Left ventricle myocardium inferior (tissue), 1 donor: Measurements from ENCODE around the gene PRDM2. TPM values are rescaled to one million over a fixed set of nuclear protein-coding genes. Genes with fewer than 3 reads are reported as not detected.
A peak's percentile ranks its signal among the peaks of the same experiment; 100 is the strongest.

Experiments
- DNase-seq: peaks from one replicate; pipeline ENCODE4 v3.0.0-alpha.2; 2020
- H3K27ac ChIP-seq: fragments of 200-600 bp; replicated peaks from 2 replicates; pipeline ENCODE4 v1.8.0; 2021
- H3K27me3 ChIP-seq: fragments of 200-600 bp; 2 replicates; pipeline ENCODE4 v1.8.0; 2021; ENCODE audit warnings: low read depth
- H3K36me3 ChIP-seq: fragments of 200-600 bp; 2 replicates; pipeline ENCODE4 v1.8.0; 2021
- H3K4me1 ChIP-seq: fragments of 200-600 bp; 2 replicates; pipeline ENCODE4 v1.8.0; 2021
- H3K4me3 ChIP-seq: fragments of 200-600 bp; 2 replicates; pipeline ENCODE4 v1.8.0; 2021; ENCODE audit warnings: mild to moderate bottlenecking, moderate library complexity
- H3K9me3 ChIP-seq: fragments of 200-600 bp; replicated peaks from 2 replicates; pipeline ENCODE4 v1.8.0; 2021
- intact Hi-C: fragments of 100-400 bp; cut with micrococcal nuclease; formaldehyde crosslinking; loops from one replicate; pipeline ENCODE4 v1.11.0; 2022
- total RNA-seq: library from RNA; stranded (reverse); fragmentation: NEBNext Ultra II Directional; extraction: Animal tissue kit (Norgen Biotek cat#: 25700); gene quantifications from one replicate; pipeline ENCODE4 v1.2.1, GENCODE V29; 2021
- TF ChIP-seq, protein P1 (sequence below): fragments of 200-600 bp; IDR thresholded peaks from 2 replicates; pipeline ENCODE4 v1.8.0; 2021; ENCODE audit warnings: antibody characterized with exemption, mild to moderate bottlenecking, borderline replicate concordance
- donor health status: DM: no; HTN: yes; CAD: no; lungs with severe emphysema.

PRDM2 gene
- total RNA-seq, 1 donor from 2014 or later, result 36.1 TPM

- Histone ChIP-seq H3K27ac (no peak overlapping the region), H3K9me3 (no peaks in the 10 kb centered on the region), H3K36me3 (no peaks in the 10 kb centered on the region), H3K4me3 (no peak overlapping the region), H3K4me1 (peaks cover 86% of the 10 kb centered on the region), H3K27me3 (no peaks in the 10 kb centered on the region)
- intact Hi-C loops, result no loop called here
- DNase-seq, result no peak
- TF ChIP-seq, protein P1, sequence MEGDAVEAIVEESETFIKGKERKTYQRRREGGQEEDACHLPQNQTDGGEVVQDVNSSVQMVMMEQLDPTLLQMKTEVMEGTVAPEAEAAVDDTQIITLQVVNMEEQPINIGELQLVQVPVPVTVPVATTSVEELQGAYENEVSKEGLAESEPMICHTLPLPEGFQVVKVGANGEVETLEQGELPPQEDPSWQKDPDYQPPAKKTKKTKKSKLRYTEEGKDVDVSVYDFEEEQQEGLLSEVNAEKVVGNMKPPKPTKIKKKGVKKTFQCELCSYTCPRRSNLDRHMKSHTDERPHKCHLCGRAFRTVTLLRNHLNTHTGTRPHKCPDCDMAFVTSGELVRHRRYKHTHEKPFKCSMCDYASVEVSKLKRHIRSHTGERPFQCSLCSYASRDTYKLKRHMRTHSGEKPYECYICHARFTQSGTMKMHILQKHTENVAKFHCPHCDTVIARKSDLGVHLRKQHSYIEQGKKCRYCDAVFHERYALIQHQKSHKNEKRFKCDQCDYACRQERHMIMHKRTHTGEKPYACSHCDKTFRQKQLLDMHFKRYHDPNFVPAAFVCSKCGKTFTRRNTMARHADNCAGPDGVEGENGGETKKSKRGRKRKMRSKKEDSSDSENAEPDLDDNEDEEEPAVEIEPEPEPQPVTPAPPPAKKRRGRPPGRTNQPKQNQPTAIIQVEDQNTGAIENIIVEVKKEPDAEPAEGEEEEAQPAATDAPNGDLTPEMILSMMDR, result no peak
Observed at GRCh38 chr1:13751985-13752384, 52.0 kb downstream of the PRDM2 start.

DNA sequence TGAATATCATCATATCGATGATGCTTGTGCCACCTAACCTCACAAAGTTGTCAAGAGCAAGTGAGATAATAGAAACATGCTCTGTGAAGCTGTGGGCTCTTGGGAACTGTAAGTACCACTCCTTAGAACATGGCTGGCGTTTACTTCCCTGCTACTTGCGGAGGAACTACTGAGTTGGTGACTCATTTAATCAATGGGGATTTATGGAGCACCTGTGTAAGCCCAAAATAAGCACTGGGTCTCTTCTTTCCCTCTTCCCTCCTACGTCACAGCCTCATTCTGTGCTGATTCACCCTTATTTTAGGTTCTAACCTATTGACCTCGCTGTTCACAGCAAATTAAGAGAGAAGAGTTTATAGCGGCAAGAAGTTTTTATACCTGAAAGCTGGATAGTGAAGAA, 52.9 kb downstream of the PRDM2 start:
- intact Hi-C loops, result no loop called here
- Histone ChIP-seq H3K27ac (no peak overlapping the region), H3K27me3 (no peaks in the 10 kb centered on the region), H3K4me3 (no peak overlapping the region), H3K4me1 (peaks cover 94% of the 10 kb centered on the region), H3K9me3 (no peaks in the 10 kb centered on the region), H3K36me3 (no peaks in the 10 kb centered on the region)
- no peak for DNase-seq
- TF ChIP-seq, protein P1, result no peak

- Histone ChIP-seq H3K9me3 (no peaks in the 10 kb centered on the region), H3K36me3 (no peaks in the 10 kb centered on the region), H3K4me1 (peaks cover 94% of the 10 kb centered on the region), H3K4me3 (no peak overlapping the region), H3K27me3 (no peaks in the 10 kb centered on the region), H3K27ac (peak overlapping the region; percentile 51)
- TF ChIP-seq, protein P1, result no peak
- intact Hi-C loops, result no loop called here
- no peak for DNase-seq
Observed at GRCh38 chr1:13753636-13754402, 53.8 kb downstream of the PRDM2 start.

DNA sequence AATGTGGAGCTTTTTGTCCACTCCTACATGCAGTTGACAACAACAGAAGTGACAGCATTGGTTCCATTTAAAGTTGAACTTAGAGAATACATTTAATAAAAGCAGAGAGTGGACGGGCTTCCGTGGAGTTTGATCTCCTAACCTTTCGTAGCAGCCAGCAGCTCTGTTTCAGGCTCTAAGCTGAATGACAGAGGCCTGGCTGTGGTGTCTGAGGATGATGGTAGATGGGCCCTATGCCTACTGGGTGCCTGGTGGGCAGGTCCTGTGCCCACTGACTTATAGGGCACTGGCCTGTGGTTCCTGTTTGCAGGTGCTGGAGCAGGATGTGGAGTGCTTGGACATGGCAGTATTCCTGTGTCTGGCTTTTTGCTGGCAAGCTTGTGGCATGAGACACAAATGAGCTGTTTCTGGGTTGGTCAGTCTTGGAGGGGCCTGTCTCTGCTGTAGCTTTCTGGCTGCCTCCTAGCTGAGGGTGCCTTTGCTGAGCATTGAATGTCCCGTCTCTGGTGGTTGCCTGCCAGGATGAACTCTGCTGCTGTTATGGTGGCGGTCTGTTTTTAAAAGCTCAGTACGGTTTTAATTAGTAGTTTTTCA, 54.6 kb downstream of the PRDM2 start:
- no peaks in the 10 kb centered on the region for H3K27me3 ChIP-seq
- H3K4me1 ChIP-seq, result peaks cover 99% of the 10 kb centered on the region
- H3K4me3 ChIP-seq, result peak overlapping the region; percentile 4
- TF ChIP-seq, protein P1, result no peak
- peak overlapping the region; percentile 51 for H3K27ac ChIP-seq
- DNase-seq, result no peak
- intact Hi-C loops, result no loop called here
- H3K9me3 ChIP-seq, result no peaks in the 10 kb centered on the region
- H3K36me3 ChIP-seq, result no peaks in the 10 kb centered on the region

- peaks cover 99% of the 10 kb centered on the region for H3K4me1 ChIP-seq
- H3K9me3 ChIP-seq, result no peaks in the 10 kb centered on the region
- no peaks in the 10 kb centered on the region for H3K27me3 ChIP-seq
- no peak for DNase-seq
- intact Hi-C loops, result no loop called here
- no peak overlapping the region for H3K4me3 ChIP-seq
- peak overlapping the region; percentile 76 for H3K27ac ChIP-seq
- TF ChIP-seq, protein P1, result no peak
- no peaks in the 10 kb centered on the region for H3K36me3 ChIP-seq
Observed at GRCh38 chr1:13756557-13757315, 56.7 kb downstream of the PRDM2 start.
